HG02852 (cell line): ENCODE data around the gene PHGDH.

Experiments used
- ATAC-seq: cut with Tn5 transposase; IDR thresholded peaks from one replicate; pipeline ENCODE4 v1.9.1; 2021; ENCODE audit warnings: mild to moderate bottlenecking, moderate library complexity; ENCODE audit not compliant: unreplicated experiment

PHGDH gene

GRCh38 chr1:119752592-119752991, 40.9 kb downstream of the PHGDH start:
- ATAC-seq: no peak

- ATAC-seq: no peak
These were observed 46.9 kb downstream of the PHGDH start for GRCh38 chr1:119758584-119758983.

DNA sequence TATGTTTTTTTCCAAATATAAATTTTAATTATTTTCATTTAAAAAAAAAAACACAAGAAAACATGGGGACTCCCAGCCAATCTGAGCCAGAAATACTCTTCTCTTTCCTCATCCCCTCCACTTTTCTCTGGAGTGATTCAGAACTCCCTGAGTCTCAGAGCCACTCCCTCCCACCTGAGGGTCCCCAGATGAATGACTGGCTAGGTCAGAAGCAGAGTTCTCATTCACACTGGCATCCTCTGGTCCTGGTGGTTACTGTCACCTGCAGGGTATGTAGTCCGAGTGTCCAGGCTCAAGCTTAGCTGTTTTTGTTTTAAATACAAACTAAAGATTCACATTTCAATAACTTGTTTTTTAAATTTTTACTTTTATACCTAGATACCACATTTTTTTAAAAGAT, 50.7 kb downstream of the PHGDH start:
- no peak for ATAC-seq

DNA sequence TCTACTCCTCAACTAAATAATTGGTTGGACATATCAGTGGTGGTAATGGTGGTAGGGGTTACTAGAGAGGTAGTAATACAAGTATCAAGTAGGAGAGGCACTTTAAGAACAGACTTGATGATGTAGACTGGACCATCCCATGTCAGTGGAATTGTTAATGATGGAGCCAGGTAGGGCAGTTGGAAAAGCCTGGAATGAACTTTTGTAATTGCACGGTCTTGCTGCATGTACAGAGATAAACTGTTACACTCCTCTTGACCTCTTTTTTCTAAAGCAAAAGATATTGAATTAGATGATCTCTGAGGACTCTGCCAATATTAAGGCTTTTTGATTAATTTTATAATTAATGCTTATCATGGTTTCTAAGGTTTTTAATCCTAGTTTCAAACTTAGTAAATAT, 51.2 kb downstream of the PHGDH start:
- ATAC-seq: no peak

DNA sequence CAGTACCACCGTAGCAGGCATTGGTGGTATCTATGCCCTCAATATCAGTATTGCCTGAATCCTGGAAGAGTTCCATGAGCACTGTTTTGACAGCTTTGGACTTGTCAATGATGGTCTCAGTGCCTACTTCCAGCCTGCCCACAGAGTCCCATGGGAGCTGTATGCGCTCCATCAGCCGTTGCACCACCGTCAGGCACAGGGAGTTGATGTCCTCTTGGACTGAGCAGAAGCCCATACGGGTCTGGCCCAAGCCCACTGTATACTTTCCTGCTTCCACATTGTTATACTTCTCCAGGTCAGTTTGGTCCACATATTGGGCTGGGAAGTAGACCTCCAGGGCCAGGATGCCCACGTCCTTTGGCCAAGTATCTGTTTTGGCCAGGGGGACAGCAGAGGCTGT, 52.5 kb downstream of the PHGDH start:
- no peak for ATAC-seq

DNA sequence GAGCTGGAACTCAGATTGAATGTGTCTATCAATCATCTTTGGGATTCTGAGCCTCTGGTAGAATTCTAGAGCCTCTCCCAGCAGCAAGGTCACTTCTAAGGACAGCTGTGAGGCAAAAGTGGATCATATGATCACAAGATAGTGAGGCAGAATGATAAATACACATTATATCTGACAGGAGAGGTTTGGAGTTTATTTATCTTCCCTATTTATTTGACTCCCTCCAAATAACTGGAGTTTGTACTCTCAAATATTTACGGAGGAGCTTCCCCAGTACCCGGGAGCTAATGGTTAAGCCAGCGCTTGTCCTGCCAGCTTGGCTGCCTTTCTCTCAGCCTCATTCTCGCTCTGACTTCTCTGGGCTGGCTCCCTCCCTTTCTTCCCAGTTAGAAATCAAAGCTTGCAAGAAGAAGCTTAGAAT, 54.6 kb downstream of the PHGDH start:
- ATAC-seq: no peak

- no peak for ATAC-seq
These were observed 55.8 kb downstream of the PHGDH start for GRCh38 chr1:119767486-119767885.

DNA sequence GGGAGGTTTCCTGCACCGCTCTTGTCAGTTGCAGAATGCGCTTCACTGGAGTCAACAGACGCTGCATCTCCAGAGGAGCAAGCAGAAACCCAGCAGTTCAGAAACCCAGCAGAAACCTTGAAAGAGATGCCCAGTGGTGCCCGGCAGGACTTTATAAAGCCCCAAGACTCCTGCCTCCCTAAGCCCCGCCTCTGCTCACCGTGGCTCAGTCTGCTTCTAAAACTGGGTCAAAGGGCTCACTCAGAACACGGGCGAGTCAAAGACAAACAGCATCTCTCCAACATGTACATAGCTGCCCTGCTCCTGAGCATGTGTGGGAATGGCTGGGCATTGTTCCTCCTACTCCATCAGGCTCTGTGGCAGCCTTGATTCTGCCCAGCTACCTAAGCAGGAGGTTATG, 57.0 kb downstream of the PHGDH start, which contains the start of gene HMGCS2:
TSS of gene HMGCS2 (minus strand) at position 128 of the 400 bp plus-strand sequence. CDS start at position 67, 61 bp downstream.
- no peak for ATAC-seq

DNA sequence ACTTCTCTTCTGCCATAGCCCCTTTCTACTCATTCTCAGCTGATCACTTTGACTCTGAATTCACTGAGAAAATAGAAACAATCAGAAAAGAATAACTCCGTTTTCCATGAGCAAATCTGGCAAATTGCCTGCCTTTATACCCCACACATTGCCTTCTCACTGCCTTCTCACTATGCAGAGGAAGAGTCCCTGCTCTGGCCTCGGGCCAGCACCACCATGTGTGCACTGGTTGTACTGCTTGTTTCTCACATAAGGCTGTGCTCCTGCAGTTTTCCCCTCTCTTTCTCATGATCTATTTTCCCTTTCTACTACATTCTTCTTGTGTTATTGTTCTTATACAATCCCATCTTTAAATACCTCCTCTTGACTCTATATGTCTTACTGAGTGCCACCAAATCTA, 59.3 kb downstream of the PHGDH start:
- no peak for ATAC-seq

- ATAC-seq: no peak
These were observed 60.0 kb downstream of the PHGDH start for GRCh38 chr1:119771770-119772169.

- no peak for ATAC-seq
These were observed 60.6 kb downstream of the PHGDH start for GRCh38 chr1:119772298-119772697.

GRCh38 chr1:119773711-119774241, 62.0 kb downstream of the PHGDH start:
- ATAC-seq: no peak

DNA sequence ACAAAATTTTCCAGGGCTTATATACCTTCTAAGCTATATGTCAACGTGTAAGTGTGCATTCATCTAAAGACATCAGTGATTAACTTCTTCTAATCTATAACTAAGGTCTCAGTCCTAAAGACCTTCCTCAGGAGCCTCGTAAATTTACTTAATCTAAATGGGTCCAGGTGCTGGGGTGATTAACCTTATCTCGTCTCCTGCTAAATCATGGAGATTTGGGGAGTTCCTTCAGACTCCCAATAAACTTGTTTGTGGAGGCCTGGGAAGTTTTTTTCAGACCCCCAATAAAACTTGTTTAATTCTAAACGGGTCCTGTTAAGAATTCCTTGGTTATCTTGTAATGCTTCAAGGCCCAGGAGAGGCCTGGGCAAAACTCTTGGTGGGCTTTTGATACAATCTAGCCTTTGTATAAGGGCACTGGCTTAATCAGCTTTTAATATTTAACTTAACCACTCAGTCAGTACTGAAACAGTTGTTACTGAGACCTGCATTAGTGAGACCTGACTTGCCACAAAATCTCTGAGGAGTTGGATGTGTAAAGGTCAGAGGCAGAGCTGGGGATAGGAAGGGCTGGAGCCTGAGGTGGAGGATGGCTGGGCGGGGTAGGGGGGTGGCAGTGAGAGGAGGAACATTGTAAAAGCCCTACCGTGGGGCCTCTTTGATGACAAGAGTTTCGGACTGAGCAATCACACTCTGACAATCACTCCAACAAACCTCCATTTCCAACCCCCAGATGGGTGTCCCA, 63.2 kb downstream of the PHGDH start:
- ATAC-seq: no peak

DNA sequence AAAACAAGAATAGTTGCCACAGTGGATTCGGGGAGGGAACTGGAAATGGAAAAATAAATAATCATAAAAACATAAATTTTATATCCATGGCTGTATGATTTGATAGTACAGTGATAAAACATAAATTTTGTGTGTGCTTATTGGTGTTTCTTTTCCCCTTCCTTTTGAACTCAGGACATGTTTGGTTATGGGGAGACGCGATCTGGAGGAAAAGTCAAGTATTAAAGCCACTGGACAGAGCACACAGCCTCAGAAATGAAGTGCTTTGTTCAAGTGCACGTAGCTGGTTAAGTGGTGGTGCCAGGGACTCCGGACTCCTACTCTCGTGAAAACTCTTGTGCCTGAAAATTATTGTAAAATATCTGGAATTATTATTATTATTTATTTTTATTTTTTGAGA, 66.6 kb downstream of the PHGDH start:
- no peak for ATAC-seq

GRCh38 chr1:119778886-119779560, 67.3 kb downstream of the PHGDH start:
- ATAC-seq: no peak

GRCh38 chr1:119779869-119780356, 68.2 kb downstream of the PHGDH start:
- no peak for ATAC-seq

DNA sequence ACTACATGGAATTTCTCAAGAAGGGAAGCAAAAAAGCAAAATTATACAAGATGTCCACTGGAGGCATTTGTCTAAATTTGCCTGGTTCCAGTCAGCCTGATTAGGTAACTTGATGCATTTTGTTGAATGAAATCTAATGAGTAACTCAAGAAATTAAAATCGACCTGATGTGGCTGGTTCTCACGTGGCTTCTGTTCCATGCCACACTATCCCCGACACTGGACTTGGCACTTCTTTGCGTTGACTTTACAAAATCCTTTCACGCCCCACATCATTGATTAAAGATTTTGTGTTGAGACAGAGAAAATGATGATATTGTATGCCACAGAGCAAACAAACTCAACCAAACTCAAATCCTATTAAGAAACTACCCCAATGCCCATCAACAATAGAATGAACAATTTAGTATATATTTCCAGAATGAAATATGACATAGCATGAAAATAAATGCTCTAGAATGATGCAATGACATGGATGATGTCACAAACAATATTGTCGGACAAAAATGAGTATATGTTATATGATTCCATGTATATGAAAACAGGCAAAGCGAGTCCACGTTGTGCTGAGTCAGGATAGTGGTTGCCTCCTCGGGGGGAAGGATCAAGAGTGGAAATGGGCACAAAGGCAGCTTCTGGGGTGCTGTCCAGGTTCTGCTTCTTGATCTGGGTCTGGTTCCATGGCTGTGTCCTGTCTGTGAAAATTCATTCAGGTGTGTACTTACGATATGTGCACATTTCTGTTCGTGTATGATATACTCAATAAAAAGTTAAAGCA, 69.9 kb downstream of the PHGDH start:
- no peak for ATAC-seq

GRCh38 chr1:119782631-119783325, 71.0 kb downstream of the PHGDH start:
- ATAC-seq: no peak

GRCh38 chr1:119783354-119784185, 71.8 kb downstream of the PHGDH start:
- ATAC-seq: no peak
